Testis (tissue), 3 donors: Measurements from ENCODE around the gene THAP8. TPM values are rescaled to one million over a fixed set of nuclear protein-coding genes. Genes with fewer than 3 reads are reported as not detected.

Source experiments
- DNase-seq: peaks from one replicate; pipeline ENCODE4 v3.0.0-alpha.2; 2019
- H3K27ac ChIP-seq, 2 donors: fragments of 200-600 bp; sonication (generic); one replicate each; pipeline ENCODE4 v1.5.1; 2019
- H3K27me3 ChIP-seq: fragments of 200-600 bp; sonication (generic); one replicate; pipeline ENCODE4 v1.5.1; 2019
- H3K36me3 ChIP-seq: fragments of 200-600 bp; sonication (generic); one replicate; pipeline ENCODE4 v1.5.1; 2017; ENCODE audit warnings: low read depth; ENCODE audit errors: missing control alignments
- H3K4me1 ChIP-seq: fragments of 200-600 bp; sonication (generic); one replicate; pipeline ENCODE4 v1.5.1; 2019
- H3K4me3 ChIP-seq, 2 donors: fragments of 200-600 bp; sonication (generic); one replicate each; pipeline ENCODE4 v1.5.1; 2017 to 2019
- H3K9me3 ChIP-seq: fragments of 200-600 bp; sonication (generic); one replicate; pipeline ENCODE4 v1.5.1; 2017
- CTCF ChIP-seq, 3 experiments: fragments of 450-650 bp in 2 of 3; fragments of 200-600 bp in 1 of 3; sonication (generic) in 1 of 3; IDR thresholded peaks; one replicate each; pipeline ENCODE4 v1.5.1; 2016 to 2019; ENCODE audit warnings: antibody characterized with exemption in 3 of 3, mild to moderate bottlenecking in 2 of 3, moderate library complexity in 1 of 3
- POLR2A ChIP-seq: fragments of 450-650 bp; IDR thresholded peaks from one replicate; pipeline ENCODE4 v1.6.1; 2017; ENCODE audit warnings: antibody characterized with exemption, mild to moderate bottlenecking, moderate library complexity
- WGBS, 2 donors: methylation state at CpG; one replicate each; pipeline ENCODE4 v1.1.5; 2018; 5-methylcytosine and 5-hydroxymethylcytosine counted together
- intact Hi-C: fragments of 100-400 bp; cut with DNase I; formaldehyde crosslinking; loops from one replicate; pipeline ENCODE4 v1.15.1; 2023; ENCODE audit warnings: low total_unique reads
- polyA plus RNA-seq: library from polyadenylated mRNA; stranded (reverse); fragments of 350-450 nt; fragmentation: Illumina TruSeq; extraction: RNeasy Lipid Tissue Mini Kit (QIAGEN cat#74804); gene quantifications from one replicate; pipeline ENCODE4 v1.2.3, GENCODE V29; 2014; ENCODE audit warnings: low read depth, low replicate concordance; ENCODE audit not compliant: insufficient read depth
- total RNA-seq, 2 donors: library from RNA; depleted of rRNA; stranded (reverse); fragments of >200 nt; gene quantifications; one replicate each; pipeline ENCODE4 v1.2.3, GENCODE V29; 2016

THAP8 gene
- total and polyA plus RNA-seq, 3 donors from 2014 or later: 25.0 to 34.2 (median 25.8) TPM

- Histone ChIP-seq H3K27me3 (no peaks in the 10 kb centered on the region), H3K36me3 (no peaks in the 10 kb centered on the region), H3K4me3 (no peak overlapping the region), H3K9me3 (no peaks in the 10 kb centered on the region), H3K4me1 (no peaks in the 10 kb centered on the region), H3K27ac (no peak overlapping the region)
- DNase-seq: no peak
- WGBS, 2 donors: 79 to 83% methylated on average over 10 to 13 of the region's 13 CpGs
- TF ChIP-seq CTCF (IDR thresholded peaks at IDR 0.05): no peak
- no peak for TF ChIP-seq POLR2A
- intact Hi-C loops: no loop called here
Measured at GRCh38 chr19:36090910-36091695, 37.0 kb upstream of the THAP8 start.

GRCh38 chr19:36089847-36090246 lies 35.8 kb upstream of the THAP8 start:
- no peaks in the 10 kb centered on the region for H3K4me1 ChIP-seq
- no peak for TF ChIP-seq CTCF (IDR thresholded peaks at IDR 0.05)
- no peak for TF ChIP-seq POLR2A
- no peaks in the 10 kb centered on the region for H3K27me3 ChIP-seq
- H3K9me3 ChIP-seq: no peaks in the 10 kb centered on the region
- H3K27ac ChIP-seq: no peak overlapping the region
- no peak for DNase-seq
- 94 to 99% methylated on average over 4 to 5 of the region's 5 CpGs for WGBS, 2 donors
- H3K36me3 ChIP-seq: no peaks in the 10 kb centered on the region
- no peak overlapping the region for H3K4me3 ChIP-seq
- intact Hi-C loops: no loop called here

- Histone ChIP-seq H3K4me1 (no peaks in the 10 kb centered on the region), H3K27ac (no peak overlapping the region), H3K36me3 (peaks cover 4% of the 10 kb centered on the region), H3K9me3 (no peaks in the 10 kb centered on the region), H3K4me3 (no peak overlapping the region), H3K27me3 (no peaks in the 10 kb centered on the region)
- DNase-seq: no peak
- 87 to 95% methylated on average over 9 of the region's 9 CpGs for WGBS, 2 donors
- intact Hi-C loops: no loop called here
- TF ChIP-seq POLR2A: no peak
- no peak for TF ChIP-seq CTCF (IDR thresholded peaks at IDR 0.05)
Measured at GRCh38 chr19:36086326-36086725, 32.2 kb upstream of the THAP8 start.

GRCh38 chr19:36084231-36085009 lies 30.3 kb upstream of the THAP8 start:
- DNase-seq: no peak
- Histone ChIP-seq H3K4me3 (no peak overlapping the region), H3K9me3 (no peaks in the 10 kb centered on the region), H3K36me3 (peaks cover 4% of the 10 kb centered on the region), H3K27me3 (no peaks in the 10 kb centered on the region), H3K4me1 (no peaks in the 10 kb centered on the region), H3K27ac (no peak overlapping the region)
- intact Hi-C loops: no loop called here
- no peak for TF ChIP-seq CTCF (IDR thresholded peaks at IDR 0.05)
- no peak for TF ChIP-seq POLR2A
- WGBS, 2 donors: 97 to 99% methylated on average over 6 to 12 of the region's 12 CpGs
